Myocyte (in vitro differentiated cells): ENCODE measurements around the gene PEMT. TPM values are rescaled to one million over a fixed set of nuclear protein-coding genes. Genes with fewer than 3 reads are reported as not detected.
A peak's percentile ranks its signal among the peaks of the same experiment; 100 is the strongest.

Experiments
- DNase-seq: peaks from one replicate; pipeline ENCODE4 v3.0.0-alpha.2; 2012; ENCODE audit warnings: low read depth
- total RNA-seq: library from RNA; depleted of rRNA; stranded (reverse); fragments of >200 nt; gene quantifications from 2 replicates; pipeline ENCODE4 v1.2.3, GENCODE V29; 2014

Gene PEMT
- total RNA-seq, 1 donor from 2014 or later = 40.3 TPM

DNA sequence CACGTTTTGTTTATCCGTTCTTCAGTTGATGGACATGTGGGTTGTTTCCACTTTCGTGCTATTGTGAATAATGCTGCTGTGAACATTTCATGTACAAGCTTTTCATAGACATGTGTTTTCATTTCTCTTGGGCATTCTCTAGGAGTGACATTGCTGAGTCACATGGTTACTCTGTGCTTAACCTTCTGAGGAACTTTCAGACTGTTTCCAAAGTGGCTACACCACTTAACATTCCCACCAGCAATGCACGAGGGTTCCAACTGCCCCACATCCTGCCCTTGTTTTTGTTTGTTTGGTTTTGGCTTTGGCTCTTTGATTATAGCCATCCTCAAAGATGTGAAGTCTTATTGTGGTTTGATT is 14.2 kb upstream of the PEMT start:
- DNase-seq = peak; percentile 40

DNA sequence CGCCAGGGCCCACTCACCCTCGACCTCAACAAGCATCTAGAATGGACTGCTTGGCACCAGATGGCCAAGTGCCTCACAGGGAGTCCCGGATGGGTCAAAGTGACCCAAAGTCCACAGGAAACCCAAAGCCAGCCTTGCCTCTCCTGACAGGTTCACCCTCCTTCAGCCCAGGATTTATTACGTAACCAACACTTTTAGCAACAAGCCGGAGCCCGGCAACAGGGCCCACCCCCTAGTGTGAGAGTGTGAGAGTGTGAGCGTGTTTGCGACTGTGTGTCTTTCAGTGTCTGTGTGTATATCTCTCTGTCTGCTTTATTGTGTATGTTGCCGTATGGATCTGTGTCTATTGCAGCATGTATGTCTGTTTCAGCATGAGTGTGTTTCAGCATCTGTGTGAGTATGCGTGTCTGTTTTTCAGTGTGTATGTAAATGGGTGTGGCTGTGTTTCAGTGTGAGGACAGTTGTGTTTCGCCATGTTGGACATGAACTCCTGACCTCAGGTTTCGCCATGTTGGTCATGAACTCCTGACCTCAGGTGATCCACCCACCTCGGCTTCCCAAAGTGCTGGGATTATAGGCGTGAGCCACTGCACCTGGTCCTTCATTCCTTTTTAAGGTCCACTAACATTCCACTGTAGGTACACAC is 13.7 kb upstream of the PEMT start:
- no peak for DNase-seq

DNA sequence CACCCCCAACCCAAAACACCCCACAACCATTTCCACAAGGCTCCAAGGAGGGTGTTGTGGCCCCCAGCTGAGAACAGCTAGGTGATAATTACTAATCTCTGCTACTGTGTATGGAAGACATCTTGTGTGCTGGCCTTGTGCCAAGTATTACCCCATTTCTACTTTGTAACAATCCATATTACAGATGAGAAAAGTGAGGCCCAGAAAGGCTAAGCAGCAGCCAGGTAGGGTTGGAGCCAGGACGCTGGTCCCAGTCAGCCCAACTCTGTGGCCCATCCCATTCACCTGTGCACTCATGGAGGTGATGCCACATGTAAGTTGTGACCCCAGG is 12.4 kb upstream of the PEMT start:
- no peak for DNase-seq

DNA sequence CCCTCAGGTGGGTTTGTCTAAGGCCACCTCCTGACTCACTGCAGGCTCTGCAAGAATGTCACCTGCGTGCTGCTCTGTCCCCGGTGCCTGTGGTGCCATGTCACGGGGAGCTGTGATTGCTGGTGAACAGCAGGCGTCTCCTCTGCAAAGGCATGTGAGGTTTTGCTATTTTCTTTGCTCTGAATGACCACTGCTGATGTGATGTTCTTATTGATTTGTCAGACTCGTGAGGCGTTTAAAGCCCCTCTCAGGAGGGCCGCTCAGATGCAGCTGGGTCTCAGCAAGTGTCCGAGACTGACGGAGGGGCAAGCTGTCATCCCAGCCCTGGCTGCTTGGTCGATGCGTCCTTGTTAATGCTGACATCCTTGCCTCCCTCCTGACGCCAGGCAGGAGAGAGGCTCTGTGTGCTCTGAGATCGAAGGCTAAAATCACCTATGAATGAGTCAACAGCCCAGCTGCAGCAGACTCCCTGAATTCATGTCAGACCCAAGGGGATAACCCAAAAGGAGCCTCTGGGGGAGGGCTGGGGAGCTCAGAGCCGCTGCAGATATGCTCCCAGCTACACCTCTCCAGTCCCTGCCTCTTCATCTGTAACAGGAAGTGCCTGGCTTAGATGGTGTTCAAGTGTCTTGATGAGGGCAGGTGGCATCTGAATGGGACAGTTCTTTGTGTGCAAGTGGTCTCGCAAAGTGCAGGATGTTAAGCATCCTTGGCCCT is 11.8 kb upstream of the PEMT start:
- DNase-seq = no peak

DNA sequence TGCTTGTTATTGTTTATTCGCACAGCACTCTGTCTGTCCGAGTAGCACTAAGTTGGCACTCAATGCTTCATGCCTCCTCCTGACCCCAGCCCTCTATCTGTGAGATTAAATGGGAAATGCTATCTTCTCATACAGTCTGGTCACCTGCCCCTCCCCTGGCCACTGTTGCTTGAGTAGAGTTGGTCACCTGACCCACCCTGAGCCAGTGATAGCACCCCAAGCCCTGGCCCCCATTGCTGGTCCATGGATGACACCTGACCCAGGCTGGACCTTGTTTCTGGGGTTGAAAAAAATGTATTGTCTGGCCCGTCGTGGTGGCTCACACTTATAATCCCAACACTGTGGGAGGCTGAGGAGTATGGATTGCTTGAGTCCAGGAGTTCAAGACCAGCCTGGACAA is 8.5 kb upstream of the PEMT start:
- DNase-seq = no peak

DNA sequence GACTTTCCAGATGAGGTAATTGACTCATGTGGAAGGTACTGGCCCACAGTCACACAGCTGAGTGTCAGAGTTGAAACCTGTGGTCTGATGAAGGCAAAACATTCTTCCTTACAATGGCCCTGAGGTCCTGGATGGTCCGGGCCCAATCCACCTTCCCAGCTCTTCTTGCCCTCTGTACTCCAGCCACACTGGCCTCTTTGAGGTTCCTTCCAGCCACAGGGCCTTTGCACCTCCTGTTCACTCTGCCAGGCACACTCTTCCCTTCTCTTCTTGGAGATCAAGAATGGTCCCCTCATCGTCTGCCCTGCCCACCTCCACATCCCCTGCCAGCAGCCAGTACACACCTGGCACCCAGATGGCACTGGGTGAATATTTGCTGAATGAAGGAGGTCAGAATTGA is 6.5 kb upstream of the PEMT start:
- DNase-seq = no peak

DNA sequence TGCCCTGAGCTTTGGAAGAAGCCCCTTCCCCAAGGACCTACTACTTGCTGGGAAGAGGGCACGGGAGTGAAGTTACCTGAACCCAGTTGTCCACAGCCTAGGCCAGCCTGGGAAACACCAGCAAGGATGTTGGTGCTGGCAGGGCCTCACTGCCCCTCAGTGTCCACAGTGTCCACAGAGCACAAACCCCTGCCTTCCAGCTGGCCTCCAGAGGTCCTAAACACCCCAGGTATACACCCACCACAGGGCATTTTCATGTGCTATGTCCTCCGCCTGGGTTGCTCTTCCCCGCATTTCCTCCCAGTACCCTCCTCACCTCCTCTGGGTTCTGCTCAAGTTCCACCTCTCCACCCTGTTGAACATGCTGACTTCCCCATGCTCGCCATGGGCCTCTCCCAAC is 4.2 kb upstream of the PEMT start:
- DNase-seq = no peak

DNA sequence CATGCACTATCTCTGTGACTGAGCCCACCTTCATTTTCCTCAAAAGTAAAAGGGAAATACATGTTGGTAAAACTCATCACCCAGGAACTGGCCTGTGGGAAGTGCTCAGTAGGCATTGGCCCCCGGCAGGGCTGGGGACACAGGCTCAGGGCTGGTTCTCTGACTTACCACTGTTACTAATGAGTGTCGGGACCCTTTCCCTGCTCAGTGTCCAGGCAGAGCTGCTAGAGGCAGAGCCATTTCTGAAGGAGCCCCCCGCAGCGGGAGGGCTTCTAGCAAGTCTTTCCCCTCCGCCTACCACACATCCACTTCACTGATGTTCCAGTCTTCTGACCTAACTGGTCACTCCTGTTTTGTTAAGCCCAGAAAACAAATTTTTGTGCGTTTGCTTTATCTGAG is 1.7 kb upstream of the PEMT start:
- no peak for DNase-seq

DNA sequence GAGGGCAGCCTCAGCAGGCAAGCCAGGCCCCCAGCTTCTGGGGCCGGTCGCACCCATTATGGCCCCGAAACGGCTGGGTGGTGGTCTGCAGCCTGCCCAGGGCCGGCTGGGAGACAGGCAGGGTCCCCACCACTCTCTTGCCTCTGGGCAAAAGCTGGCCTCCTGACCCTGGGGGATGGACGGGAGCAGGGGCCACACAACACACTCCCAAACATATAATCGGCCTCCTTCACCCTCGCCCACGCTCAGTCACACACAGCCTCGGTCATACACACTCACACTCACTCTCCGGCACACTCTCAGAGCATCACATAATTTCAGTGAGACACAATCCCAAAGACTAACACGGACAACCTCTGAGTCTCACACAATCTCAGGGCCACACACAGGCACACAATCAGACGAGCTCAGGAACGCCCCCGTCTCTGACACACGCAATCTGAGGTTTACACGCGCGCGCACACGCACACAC is 589 bp downstream of the PEMT start:
- no peak for DNase-seq

DNA sequence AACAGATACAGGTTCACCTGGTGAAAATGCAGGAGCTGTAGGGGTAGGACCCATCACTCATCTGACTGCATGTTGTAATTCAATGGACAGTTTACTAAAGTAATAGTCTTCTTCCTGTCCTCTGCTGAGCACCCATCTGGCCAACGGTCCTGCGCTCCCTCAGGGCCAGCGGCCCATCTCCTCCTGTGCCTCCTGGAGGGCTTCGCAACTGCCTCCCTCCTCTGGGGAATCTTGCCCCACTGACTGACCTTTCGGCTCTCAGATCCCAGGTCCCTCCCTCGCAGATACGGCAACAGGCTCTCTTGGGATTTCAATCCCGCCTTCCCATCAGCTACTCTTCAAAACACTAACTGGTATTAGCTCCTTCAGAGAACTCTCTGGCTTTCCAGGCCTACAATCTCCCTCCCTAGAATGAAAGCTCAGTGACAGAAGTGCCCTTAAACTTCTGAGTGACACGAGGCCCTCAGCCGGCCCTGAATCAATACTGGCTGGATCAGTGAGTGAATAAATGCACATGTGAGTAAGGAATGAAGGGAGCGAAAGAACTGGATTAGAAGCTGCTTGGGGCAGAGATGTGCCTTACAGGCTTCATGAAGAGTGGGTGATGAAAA is 1.3 kb downstream of the PEMT start:
- no peak for DNase-seq

DNA sequence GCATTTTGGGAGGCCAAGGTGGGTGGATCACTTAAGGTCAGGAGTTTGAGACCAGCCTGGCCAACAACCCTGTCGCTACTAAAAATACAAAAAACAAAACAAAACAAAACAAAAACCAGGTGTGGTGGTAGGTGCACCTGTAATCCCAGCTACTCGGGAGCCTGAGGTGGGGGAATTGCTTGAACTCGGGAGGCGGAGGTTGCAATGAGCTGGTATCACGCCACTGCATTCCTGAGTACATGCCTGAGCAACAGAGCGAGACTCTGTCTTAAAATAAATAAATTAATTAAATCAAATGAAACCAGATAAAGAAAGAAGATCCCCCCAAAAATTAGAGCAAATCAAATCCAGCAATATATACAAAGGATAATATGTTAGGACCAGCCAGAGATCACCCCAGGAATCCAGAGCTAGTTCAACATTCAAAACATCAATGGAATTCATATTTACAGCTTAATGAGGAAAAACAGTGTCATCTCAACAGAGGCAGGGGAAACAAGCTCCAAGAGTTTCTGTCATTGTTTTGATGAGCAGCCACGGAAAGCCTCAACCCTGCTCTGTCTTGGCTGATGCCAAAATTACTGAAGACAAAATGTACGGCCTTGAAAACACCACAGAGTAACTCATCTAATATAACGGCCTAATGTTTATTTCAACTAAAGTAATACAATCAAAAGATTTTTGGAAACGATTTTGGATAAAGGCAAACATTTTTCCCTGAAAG is 3.7 kb downstream of the PEMT start:
- no peak for DNase-seq

DNA sequence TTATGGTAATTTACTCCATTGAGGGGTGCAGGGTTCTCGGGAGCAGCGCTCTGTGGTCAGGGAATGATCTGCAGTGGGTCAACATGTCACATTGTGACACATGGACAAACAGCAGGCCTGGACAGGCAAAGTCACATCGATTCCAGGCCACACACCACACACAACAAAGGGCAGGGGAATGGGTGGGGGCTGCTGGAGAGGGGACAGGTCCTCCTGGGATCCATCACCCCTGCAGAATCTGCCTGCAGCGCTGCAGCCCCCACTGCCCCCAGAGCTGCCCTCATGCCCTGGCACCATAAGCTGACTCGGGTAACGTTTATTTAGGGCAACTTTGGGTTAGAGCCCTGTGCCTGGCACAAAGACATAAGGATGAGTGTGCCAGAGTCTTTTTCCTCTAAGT is 9.1 kb downstream of the PEMT start:
- DNase-seq = no peak

DNA sequence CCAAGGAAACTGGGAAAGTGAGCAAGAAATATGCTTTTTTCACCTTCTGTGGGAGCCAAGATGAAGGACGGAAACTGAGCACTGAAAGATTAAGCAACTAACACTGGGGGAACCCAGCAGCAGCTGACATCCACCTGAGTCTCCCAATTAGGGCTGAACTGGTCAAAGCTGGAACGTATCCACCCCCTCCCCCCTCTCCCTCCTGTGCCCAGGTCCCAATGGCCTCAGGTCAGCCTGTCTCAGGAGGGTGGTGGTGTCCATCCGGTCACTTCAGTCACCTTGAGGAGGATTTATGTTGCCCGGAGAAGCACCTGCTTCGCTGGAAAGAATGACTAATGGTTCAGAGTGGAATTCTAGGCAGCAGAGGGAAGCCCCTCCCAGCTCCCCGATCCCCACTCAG is 10.0 kb downstream of the PEMT start:
- no peak for DNase-seq

DNA sequence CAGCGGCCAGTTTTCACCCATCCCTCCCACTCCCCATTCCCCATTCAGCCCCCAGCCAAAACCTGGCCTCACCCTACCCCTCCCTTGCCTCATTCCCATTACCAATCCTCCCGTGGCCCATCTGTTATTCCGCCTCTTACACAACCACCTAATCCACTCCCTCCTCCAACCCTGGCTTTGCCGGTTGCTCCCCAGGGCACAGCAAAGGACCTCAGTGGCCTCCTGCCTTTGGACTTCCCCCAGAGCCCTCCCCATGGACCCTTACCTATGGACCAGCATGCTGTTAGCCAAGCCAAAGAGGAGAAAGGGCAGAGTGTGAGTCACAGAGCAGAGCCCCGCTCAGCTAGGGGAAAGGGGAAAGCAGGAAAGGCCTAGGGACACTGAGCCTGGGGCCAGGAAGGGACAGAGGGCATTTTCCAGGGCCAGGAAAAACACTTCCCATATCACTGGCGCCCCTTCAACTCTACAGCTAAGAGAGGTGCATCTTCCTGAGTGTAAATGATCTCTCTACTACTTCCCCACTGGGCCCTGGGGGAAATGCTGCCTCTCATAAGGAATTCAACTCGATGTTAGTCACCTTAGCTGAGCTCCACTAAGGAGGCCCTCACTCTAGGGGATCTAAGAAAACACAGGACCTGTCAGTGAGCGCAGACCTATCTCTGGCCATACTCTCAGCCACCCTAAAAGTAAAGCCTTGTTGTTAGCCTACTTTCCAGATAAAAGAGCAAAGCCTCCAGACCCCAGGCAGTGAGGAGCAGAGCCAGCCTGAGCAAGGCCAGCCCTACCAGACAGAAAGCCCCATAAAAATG is 10.6 kb downstream of the PEMT start:
- no peak for DNase-seq

DNA sequence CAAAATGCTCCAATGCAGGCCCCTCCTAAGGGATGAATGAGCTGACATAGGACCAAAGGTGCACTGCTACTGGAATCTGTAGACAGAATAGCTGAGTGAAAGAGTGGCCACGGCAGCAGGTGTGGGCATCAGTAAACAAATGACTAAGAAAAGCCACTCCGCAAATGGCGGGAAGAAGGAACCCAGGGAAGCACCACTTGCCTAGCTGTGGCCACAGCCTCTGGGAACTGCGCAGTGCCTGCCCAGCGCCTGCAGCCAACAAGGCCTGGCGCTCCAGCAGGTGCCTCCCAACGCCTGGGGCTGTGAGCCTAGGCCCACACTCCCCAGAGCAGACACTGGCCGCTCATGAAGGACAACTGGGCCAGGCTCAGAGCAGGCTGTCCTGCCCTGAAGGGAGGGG is 11.8 kb downstream of the PEMT start:
- DNase-seq = peak; percentile 65

DNA sequence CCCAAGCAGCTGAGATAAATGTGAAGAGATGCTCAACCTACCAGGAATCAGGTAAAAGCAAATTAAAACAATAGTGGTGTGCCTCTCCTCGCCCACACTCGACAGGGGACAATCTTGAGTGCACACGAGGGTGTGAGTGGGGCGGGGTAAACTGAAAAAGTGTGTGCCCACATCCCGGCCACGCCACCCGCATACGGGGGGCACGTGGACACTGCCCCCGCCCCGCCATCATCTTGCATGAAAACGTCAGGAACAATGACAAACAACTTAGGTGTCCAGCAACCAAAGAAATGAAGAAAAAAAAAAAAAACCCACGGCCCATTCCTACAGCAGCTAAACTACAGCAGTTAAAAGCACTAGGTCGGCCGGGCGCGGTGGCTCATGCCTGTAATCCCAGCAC is 14.1 kb downstream of the PEMT start:
- DNase-seq = no peak

DNA sequence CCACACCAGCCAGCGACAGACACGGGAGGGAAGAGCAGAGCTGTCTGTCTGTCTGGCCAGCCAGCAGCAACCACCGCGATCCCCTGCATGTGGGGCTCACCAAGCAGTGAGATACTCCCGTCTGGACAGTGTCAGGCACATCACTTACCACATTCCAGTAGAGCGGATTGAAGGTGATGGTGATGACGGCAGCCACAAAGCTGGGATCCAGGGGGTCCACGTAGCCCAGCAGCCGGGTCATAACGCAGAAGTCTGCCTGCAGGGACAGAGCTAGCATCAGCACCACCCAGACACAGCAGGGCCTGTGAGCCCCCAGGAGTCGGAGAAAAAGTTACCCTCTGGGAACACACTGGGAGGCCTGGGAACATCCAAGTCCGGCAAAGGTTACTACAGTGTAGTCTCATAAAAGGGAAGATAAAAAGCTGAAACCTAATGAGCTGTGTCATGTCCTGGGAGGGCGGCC is 14.7 kb downstream of the PEMT start:
- DNase-seq = no peak

DNA sequence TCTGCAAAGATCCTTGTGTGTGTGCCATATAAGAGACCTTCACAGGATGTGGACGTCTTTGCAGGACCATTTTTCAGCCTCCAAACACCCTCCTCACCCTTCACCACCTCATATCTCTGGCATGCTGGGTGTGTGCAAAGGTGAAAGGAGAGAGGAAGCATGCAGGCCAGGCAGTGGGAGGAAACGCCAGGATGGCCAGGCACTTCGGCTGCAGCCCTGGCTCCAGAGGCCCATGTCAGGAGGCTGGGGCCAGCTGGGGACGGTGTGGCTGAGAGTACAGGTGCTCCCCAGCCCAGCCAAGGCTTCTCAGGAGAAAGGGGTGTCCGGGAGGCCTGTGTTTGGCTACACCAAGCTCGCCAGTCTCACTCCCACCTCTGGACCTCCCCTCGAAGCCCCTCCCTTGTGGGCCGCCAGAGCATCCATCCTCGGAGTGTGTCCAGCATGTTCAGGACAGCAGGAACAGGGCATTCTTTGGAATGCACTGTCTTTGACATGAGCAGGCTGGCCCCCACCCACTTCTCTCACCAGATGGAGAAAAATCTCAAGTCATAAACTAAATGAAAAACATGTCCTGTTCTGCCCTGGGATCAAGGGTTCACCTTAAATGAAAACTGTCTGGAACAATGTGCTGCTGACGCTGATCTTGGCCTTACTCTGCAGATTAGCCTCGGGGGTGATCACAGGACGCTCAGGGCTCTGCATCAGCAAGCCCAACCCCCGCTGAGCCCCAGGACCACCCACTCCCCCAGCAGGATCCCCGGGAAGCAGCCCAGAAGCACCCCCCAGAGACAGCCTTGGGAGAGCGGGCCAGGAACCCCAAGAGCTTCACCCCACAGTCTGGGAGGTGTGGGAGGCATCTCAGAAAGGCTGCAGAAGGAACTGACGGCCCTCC is 15.9 kb downstream of the PEMT start:
- no peak for DNase-seq

DNA sequence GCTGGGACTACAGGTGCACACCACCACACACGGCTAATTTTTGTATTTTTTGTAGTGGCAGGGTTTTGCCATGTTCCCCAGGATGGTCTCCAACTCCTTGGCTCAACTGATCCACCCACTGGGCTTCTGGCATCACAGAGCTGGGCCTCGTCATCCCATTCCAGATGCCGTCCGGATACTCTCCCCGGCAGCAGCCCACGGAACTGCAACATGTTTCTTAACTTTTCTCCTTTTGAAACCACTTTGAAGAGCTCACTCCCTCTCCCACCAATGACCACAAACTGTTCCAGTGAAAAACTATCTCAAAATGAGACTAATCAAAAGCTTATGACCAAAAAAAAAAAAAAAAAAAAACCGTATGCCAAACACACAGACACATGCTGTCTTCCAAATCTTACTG is 17.6 kb downstream of the PEMT start:
- no peak for DNase-seq
